BJ (cell line): ENCODE results near the gene IL1RAP. TPM values are rescaled to one million over a fixed set of nuclear protein-coding genes. Genes with fewer than 3 reads are reported as not detected.

Experiments used
- CTCF ChIA-PET: fragments of 350-600 bp; formaldehyde crosslinking; extraction: SDS; loops from one replicate; lab custom pipeline; 2021; ENCODE audit warnings: antibody characterized with exemption, inconsistent platforms; lab: Yijun Ruan, JAX
- POLR2A ChIA-PET: fragments of 300-600 bp; sonication (Branson Sonifier 250); formaldehyde crosslinking; extraction: SDS; loops from one replicate; lab custom pipeline; 2021; ENCODE audit warnings: antibody characterized with exemption; lab: Charles Lee
- DNase-seq: peaks from one replicate; pipeline ENCODE4 v3.0.0-alpha.2; 2011; ENCODE audit warnings: low read depth
- H3K27me3 ChIP-seq: 2 replicates; pipeline ENCODE4 v1.6.0; 2011; ENCODE audit warnings: low read length; ENCODE audit not compliant: control insufficient read depth, insufficient read depth
- H3K36me3 ChIP-seq: 2 replicates; pipeline ENCODE4 v1.5.1; 2011; ENCODE audit warnings: low read length; ENCODE audit not compliant: control insufficient read depth, insufficient read depth
- H3K4me3 ChIP-seq: 2 replicates; pipeline ENCODE4 v1.5.1; 2011; ENCODE audit warnings: low read depth, mild to moderate bottlenecking, control low read depth, low read length
- polyA plus RNA-seq: library from polyadenylated mRNA; depleted of rRNA; stranded (reverse); fragments of >200 nt; gene quantifications from 2 replicates; pipeline ENCODE4 v1.2.3, GENCODE V29; 2011
- TF ChIP-seq, protein P1 (sequence below): IDR thresholded peaks from 2 replicates; pipeline ENCODE4 v1.5.1; 2011; ENCODE audit warnings: low read depth, mild to moderate bottlenecking, control low read depth, inconsistent platforms, low read length, moderate library complexity; ENCODE audit not compliant: insufficient read depth

IL1RAP gene
- polyA plus RNA-seq, 1 experiment: 8.6 TPM

DNA sequence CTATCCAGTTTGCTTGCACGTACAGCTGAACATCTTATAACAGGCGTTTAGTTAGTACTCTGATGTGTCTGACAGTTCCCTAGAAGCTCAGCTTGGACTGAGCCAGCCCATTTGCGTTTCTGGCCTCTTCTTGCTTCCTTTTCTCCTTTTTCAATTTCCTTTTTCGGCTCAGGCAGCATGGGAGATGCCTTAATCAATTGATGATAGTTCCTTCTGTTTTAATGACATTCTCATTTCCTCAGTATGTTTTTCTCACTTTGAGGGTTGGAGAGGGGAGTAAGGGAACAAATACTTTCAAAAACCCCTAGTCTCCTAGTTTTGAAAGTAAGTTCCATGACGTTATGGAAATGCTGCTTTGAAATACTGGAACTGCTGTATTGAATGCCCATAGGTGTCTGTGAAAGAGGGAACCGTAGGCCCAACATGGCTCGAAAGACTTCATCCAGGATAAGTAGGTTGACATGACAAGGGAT is 18.9 kb downstream of the IL1RAP start:
- CTCF ChIA-PET: interaction anchor here (0.6 kb wide), 1 partner anchor 165 kb away, joined by 3 read pairs; no protein-coding TSS in a partner anchor
- no peak for DNase-seq
- Histone ChIP-seq H3K36me3 (no peaks in the 10 kb centered on the region), H3K27me3 (no peaks in the 10 kb centered on the region), H3K4me3 (no peak overlapping the region)
- TF ChIP-seq, protein P1, sequence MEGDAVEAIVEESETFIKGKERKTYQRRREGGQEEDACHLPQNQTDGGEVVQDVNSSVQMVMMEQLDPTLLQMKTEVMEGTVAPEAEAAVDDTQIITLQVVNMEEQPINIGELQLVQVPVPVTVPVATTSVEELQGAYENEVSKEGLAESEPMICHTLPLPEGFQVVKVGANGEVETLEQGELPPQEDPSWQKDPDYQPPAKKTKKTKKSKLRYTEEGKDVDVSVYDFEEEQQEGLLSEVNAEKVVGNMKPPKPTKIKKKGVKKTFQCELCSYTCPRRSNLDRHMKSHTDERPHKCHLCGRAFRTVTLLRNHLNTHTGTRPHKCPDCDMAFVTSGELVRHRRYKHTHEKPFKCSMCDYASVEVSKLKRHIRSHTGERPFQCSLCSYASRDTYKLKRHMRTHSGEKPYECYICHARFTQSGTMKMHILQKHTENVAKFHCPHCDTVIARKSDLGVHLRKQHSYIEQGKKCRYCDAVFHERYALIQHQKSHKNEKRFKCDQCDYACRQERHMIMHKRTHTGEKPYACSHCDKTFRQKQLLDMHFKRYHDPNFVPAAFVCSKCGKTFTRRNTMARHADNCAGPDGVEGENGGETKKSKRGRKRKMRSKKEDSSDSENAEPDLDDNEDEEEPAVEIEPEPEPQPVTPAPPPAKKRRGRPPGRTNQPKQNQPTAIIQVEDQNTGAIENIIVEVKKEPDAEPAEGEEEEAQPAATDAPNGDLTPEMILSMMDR: no peak
- POLR2A ChIA-PET: no interaction called here

DNA sequence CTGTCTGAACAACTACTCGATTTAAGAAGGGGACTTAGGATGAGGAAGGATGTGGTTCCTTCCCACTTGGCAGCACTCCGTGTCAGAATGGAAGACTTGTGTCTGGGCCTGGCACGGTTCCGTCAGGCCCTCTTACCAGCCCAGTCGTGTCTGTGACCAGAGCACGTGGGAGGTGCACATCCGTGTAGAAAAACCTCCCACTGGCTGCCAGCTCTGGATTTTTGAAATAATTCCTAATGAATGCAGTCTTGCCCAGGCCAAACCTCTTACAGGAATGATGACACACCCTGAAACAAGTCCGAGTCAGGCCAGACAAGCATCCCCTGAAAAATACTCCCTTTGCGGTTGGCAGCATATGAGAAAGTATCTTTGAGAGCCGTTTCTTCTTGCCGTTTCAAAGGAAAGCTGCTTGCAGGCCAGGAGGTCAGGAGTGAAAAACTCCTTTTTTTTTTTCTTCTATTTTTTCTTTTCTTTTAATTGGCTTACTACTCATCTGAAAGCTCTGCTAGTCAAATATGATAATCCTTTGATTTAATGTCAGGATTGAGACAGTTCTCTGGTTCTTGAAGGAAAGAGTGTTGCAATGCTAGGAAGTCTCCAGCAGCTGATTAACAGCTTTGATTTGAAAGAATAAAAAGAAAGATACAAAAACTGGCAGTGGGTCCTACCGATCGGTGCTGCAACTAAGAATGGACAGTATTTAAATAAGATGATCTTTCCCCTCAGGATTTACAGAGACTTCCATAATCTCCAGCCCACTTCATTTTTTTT is 19.8 kb downstream of the IL1RAP start:
- ChIA-PET CTCF (interaction anchor here (0.9 to 1.0 kb wide), 2 partner anchors 15 to 18 kb away, joined by 3 read pairs; no protein-coding TSS in a partner anchor), POLR2A (interaction anchor here (0.6 kb wide), 1 partner anchor 552 kb away, joined by 3 read pairs; no protein-coding TSS in a partner anchor)
- H3K4me3 ChIP-seq: no peak overlapping the region
- no peaks in the 10 kb centered on the region for H3K36me3 ChIP-seq
- TF ChIP-seq, protein P1: no peak
- no peaks in the 10 kb centered on the region for H3K27me3 ChIP-seq
- peak; percentile 69 for DNase-seq

DNA sequence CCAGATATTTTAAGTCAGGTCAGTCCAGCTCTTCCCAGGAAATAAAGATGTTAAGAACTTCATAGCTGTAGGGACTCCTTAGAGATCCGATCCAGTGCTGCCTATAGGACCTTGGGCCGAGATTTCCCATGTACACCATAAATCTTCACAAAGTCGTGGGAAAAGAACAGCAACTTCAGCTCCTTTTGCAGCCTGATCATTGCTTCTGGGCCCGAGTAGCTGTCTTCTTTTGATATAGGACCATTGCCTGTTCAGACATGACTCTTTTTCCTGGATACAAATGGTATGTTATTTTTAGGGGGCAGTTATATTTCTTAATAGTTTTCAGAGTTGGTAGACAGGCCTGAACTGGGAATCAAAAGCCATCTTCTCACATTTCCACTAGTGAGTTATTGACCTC is 20.5 kb downstream of the IL1RAP start:
- Histone ChIP-seq H3K36me3 (no peaks in the 10 kb centered on the region), H3K4me3 (no peak overlapping the region), H3K27me3 (no peaks in the 10 kb centered on the region)
- CTCF ChIA-PET: interaction anchor here (0.9 to 1.0 kb wide), 2 partner anchors 15 to 19 kb away, joined by 3 read pairs; no protein-coding TSS in a partner anchor
- POLR2A ChIA-PET: no interaction called here
- TF ChIP-seq, protein P1: no peak
- DNase-seq: no peak

GRCh38 chr3:190534986-190535385 is 21.1 kb downstream of the IL1RAP start:
- no peaks in the 10 kb centered on the region for H3K27me3 ChIP-seq
- no peak for DNase-seq
- ChIA-PET POLR2A (no interaction called here), CTCF (interaction anchor here (1.1 kb wide), 1 partner anchor 10 kb away, joined by 3 read pairs; no protein-coding TSS in a partner anchor)
- no peak overlapping the region for H3K4me3 ChIP-seq
- TF ChIP-seq, protein P1: no peak
- H3K36me3 ChIP-seq: no peaks in the 10 kb centered on the region

GRCh38 chr3:190537146-190537545 is 23.3 kb downstream of the IL1RAP start:
- H3K4me3 ChIP-seq: no peak overlapping the region

More at GRCh38 chr3:190537146-190537545, 23.3 kb downstream of the IL1RAP start:
- ChIA-PET POLR2A (no interaction called here), CTCF (no interaction called here)
- TF ChIP-seq, protein P1: no peak
- no peaks in the 10 kb centered on the region for H3K27me3 ChIP-seq
- no peak for DNase-seq
- no peaks in the 10 kb centered on the region for H3K36me3 ChIP-seq
